IPS-18a (cell line): Measurements from ENCODE around the gene ADGRE2.
"Not testable (repeated sequence)": the region's sequence is repeated elsewhere in the genome, so short reads cannot be mapped to it uniquely, and the experiment has no call there.

Source experiments
- H3K27ac ChIP-seq: one replicate; pipeline ENCODE4 v1.5.1; 2013; ENCODE audit warnings: low read length
- H3K27me3 ChIP-seq: one replicate; pipeline ENCODE4 v1.6.1; 2013; ENCODE audit warnings: mild to moderate bottlenecking, low read length; ENCODE audit not compliant: control insufficient read depth, insufficient read depth
- H3K36me3 ChIP-seq: one replicate; pipeline ENCODE4 v1.6.1; 2013; ENCODE audit warnings: low read depth, low read length; ENCODE audit not compliant: control insufficient read depth
- H3K4me1 ChIP-seq: one replicate; pipeline ENCODE4 v1.6.1; 2013; ENCODE audit warnings: low read depth, low read length; ENCODE audit not compliant: control insufficient read depth
- H3K4me3 ChIP-seq: one replicate; pipeline ENCODE4 v1.5.1; 2013; ENCODE audit warnings: low read length
- H3K9ac ChIP-seq: one replicate; pipeline ENCODE4 v1.6.1; 2013; ENCODE audit warnings: mild to moderate bottlenecking, low read length, moderate library complexity
- H3K9me3 ChIP-seq: one replicate; pipeline ENCODE4 v1.6.1; 2013; ENCODE audit warnings: low read depth, low read length; ENCODE audit not compliant: control insufficient read depth

Gene ADGRE2

GRCh38 chr19:14778110-14778845, at the start of gene ADGRE2:
Gene ADGRE2 (minus strand): TSS chr19:14778560. CDS start chr19:14776756, 1,804 bp downstream.
- not testable (repeated sequence) for H3K4me3 ChIP-seq, H3K4me1 ChIP-seq, H3K9ac ChIP-seq, H3K9me3 ChIP-seq, H3K36me3 ChIP-seq, H3K27ac ChIP-seq
- peaks cover 12% of the 10 kb centered on the region for H3K27me3 ChIP-seq

- Histone ChIP-seq H3K9ac (no peak overlapping the region), H3K9me3 (peaks cover 52% of the 10 kb centered on the region), H3K27me3 (no peaks in the 10 kb centered on the region), H3K4me3 (no peak overlapping the region), H3K36me3 (no peaks in the 10 kb centered on the region), H3K27ac (no peak overlapping the region), H3K4me1 (no peaks in the 10 kb centered on the region)
Observed at GRCh38 chr19:14826006-14826405, 47.6 kb upstream of the ADGRE2 start.

GRCh38 chr19:14821937-14822336, 43.6 kb upstream of the ADGRE2 start:
- no peak overlapping the region for H3K27ac ChIP-seq
- no peak overlapping the region for H3K4me3 ChIP-seq
- H3K36me3 ChIP-seq = no peaks in the 10 kb centered on the region
- no peak overlapping the region for H3K9ac ChIP-seq
- no peaks in the 10 kb centered on the region for H3K4me1 ChIP-seq
- no peaks in the 10 kb centered on the region for H3K27me3 ChIP-seq
- H3K9me3 ChIP-seq = peaks cover 51% of the 10 kb centered on the region

- no peak overlapping the region for H3K9ac ChIP-seq
Observed at GRCh38 chr19:14818588-14818987, 40.2 kb upstream of the ADGRE2 start.

GRCh38 chr19:14817052-14817451, 38.7 kb upstream of the ADGRE2 start:
- H3K27me3 ChIP-seq = no peaks in the 10 kb centered on the region
- no peak overlapping the region for H3K27ac ChIP-seq
- H3K36me3 ChIP-seq = no peaks in the 10 kb centered on the region
- peaks cover 43% of the 10 kb centered on the region for H3K9me3 ChIP-seq
- no peaks in the 10 kb centered on the region for H3K4me1 ChIP-seq
- H3K4me3 ChIP-seq = no peak overlapping the region
- H3K9ac ChIP-seq = no peak overlapping the region

More at GRCh38 chr19:14818588-14818987, 40.2 kb upstream of the ADGRE2 start:
- no peaks in the 10 kb centered on the region for H3K27me3 ChIP-seq
- no peaks in the 10 kb centered on the region for H3K36me3 ChIP-seq
- no peaks in the 10 kb centered on the region for H3K4me1 ChIP-seq
- peaks cover 45% of the 10 kb centered on the region for H3K9me3 ChIP-seq
- H3K27ac ChIP-seq = no peak overlapping the region
- H3K4me3 ChIP-seq = no peak overlapping the region

- Histone ChIP-seq H3K36me3 (no peaks in the 10 kb centered on the region), H3K27ac (no peak overlapping the region), H3K27me3 (no peaks in the 10 kb centered on the region), H3K9ac (no peak overlapping the region), H3K9me3 (peaks cover 53% of the 10 kb centered on the region), H3K4me1 (no peaks in the 10 kb centered on the region), H3K4me3 (no peak overlapping the region)
Observed at GRCh38 chr19:14814982-14815652, 36.8 kb upstream of the ADGRE2 start.

GRCh38 chr19:14809272-14810057, 31.1 kb upstream of the ADGRE2 start:
- no peak overlapping the region for H3K4me3 ChIP-seq
- no peaks in the 10 kb centered on the region for H3K36me3 ChIP-seq
- H3K9ac ChIP-seq = no peak overlapping the region
- H3K27me3 ChIP-seq = no peaks in the 10 kb centered on the region
- H3K9me3 ChIP-seq = peaks cover 54% of the 10 kb centered on the region
- H3K4me1 ChIP-seq = no peaks in the 10 kb centered on the region
- H3K27ac ChIP-seq = no peak overlapping the region

- Histone ChIP-seq H3K27ac (no peak overlapping the region), H3K4me3 (no peak overlapping the region), H3K27me3 (no peaks in the 10 kb centered on the region), H3K9me3 (peaks cover 45% of the 10 kb centered on the region), H3K4me1 (no peaks in the 10 kb centered on the region), H3K9ac (no peak overlapping the region), H3K36me3 (no peaks in the 10 kb centered on the region)
Observed at GRCh38 chr19:14804765-14805164, 26.4 kb upstream of the ADGRE2 start.

GRCh38 chr19:14798760-14799159, 20.4 kb upstream of the ADGRE2 start:
- Histone ChIP-seq H3K4me3 (no peak overlapping the region), H3K4me1 (no peaks in the 10 kb centered on the region), H3K27me3 (no peaks in the 10 kb centered on the region), H3K9ac (no peak overlapping the region), H3K9me3 (peaks cover 35% of the 10 kb centered on the region), H3K27ac (no peak overlapping the region), H3K36me3 (no peaks in the 10 kb centered on the region)

- peaks cover 24% of the 10 kb centered on the region for H3K9me3 ChIP-seq
Observed at GRCh38 chr19:14796021-14796420, 17.7 kb upstream of the ADGRE2 start.

GRCh38 chr19:14795078-14795721, 16.8 kb upstream of the ADGRE2 start:
- H3K4me1 ChIP-seq = no peaks in the 10 kb centered on the region
- no peak overlapping the region for H3K4me3 ChIP-seq
- no peaks in the 10 kb centered on the region for H3K36me3 ChIP-seq
- peaks cover 20% of the 10 kb centered on the region for H3K9me3 ChIP-seq
- no peak overlapping the region for H3K27ac ChIP-seq
- H3K9ac ChIP-seq = no peak overlapping the region
- H3K27me3 ChIP-seq = no peaks in the 10 kb centered on the region

More at GRCh38 chr19:14796021-14796420, 17.7 kb upstream of the ADGRE2 start:
- no peak overlapping the region for H3K4me3 ChIP-seq
- H3K9ac ChIP-seq = no peak overlapping the region
- no peaks in the 10 kb centered on the region for H3K36me3 ChIP-seq
- H3K4me1 ChIP-seq = no peaks in the 10 kb centered on the region
- H3K27ac ChIP-seq = no peak overlapping the region
- no peaks in the 10 kb centered on the region for H3K27me3 ChIP-seq
